ENCODE measurements around the gene RABGAP1L.

DNA sequence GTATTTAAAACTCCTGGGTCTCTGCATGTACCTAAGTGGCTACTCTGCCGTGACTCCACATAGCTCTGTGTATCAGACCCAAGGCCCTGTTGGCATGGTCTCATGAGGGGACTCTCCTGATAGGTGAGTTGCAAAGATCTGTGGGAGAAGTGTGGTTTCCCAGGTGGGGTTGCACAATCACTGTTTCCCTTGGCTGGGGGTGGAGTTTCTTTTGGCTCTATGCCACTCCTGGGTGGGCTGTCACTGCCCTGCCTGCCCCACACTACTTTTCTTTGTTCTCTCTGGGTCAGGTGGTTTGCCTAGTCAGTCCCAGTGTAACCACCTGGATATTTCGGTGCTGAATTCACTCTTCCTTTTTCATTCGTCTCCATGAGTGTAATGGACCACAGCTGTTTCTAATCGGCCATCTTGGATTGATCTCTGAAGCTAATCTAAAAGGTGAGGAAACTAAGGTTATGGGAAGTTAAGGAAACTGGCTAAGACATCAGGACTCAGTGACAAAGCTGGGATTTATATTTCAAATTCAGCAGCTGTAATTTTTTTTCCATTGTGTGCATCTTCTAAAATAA is 743.3 kb downstream of the RABGAP1L start:
- TF ChIP-seq, protein P1, sequence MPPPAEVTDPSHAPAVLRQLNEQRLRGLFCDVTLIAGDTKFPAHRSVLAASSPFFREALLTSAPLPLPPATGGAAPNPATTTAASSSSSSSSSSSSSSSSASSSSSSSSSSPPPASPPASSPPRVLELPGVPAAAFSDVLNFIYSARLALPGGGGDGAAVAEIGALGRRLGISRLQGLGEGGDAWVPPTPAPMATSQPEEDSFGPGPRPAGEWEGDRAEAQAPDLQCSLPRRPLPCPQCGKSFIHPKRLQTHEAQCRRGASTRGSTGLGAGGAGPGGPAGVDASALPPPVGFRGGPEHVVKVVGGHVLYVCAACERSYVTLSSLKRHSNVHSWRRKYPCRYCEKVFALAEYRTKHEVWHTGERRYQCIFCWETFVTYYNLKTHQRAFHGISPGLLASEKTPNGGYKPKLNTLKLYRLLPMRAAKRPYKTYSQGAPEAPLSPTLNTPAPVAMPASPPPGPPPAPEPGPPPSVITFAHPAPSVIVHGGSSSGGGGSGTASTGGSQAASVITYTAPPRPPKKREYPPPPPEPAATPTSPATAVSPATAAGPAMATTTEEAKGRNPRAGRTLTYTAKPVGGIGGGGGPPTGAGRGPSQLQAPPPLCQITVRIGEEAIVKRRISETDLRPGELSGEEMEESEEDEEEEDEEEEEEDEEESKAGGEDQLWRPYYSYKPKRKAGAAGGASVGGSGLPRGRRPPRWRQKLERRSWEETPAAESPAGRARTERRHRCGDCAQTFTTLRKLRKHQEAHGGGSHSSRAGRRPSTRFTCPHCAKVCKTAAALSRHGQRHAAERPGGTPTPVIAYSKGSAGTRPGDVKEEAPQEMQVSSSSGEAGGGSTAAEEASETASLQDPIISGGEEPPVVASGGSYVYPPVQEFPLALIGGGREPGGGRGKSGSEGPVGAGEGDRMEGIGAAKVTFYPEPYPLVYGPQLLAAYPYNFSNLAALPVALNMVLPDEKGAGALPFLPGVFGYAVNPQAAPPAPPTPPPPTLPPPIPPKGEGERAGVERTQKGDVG (CRISPR knock-in tag; IDR thresholded peaks at IDR 0.05) = no peak
- TF ChIP-seq, protein P2, sequence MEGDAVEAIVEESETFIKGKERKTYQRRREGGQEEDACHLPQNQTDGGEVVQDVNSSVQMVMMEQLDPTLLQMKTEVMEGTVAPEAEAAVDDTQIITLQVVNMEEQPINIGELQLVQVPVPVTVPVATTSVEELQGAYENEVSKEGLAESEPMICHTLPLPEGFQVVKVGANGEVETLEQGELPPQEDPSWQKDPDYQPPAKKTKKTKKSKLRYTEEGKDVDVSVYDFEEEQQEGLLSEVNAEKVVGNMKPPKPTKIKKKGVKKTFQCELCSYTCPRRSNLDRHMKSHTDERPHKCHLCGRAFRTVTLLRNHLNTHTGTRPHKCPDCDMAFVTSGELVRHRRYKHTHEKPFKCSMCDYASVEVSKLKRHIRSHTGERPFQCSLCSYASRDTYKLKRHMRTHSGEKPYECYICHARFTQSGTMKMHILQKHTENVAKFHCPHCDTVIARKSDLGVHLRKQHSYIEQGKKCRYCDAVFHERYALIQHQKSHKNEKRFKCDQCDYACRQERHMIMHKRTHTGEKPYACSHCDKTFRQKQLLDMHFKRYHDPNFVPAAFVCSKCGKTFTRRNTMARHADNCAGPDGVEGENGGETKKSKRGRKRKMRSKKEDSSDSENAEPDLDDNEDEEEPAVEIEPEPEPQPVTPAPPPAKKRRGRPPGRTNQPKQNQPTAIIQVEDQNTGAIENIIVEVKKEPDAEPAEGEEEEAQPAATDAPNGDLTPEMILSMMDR (IDR thresholded peaks at IDR 0.05 in 2 of 3, conservative IDR thresholded peaks at IDR 0.05 in 1 of 3; ENCODE audit: control insufficient read depth in 2 of 3, extremely low read depth in 1 of 3, insufficient read depth in 1 of 3, low read depth in 3 of 3, low read length in 3 of 3) = no peak
- TF ChIP-seq SRF (IDR thresholded peaks at IDR 0.05; ENCODE audit: low read depth in 2 of 2, low read length in 2 of 2) = no peak
- TF ChIP-seq NR2C1 (IDR thresholded peaks at IDR 0.05) = no peak
- no peak for TF ChIP-seq ZSCAN29 (IDR thresholded peaks at IDR 0.05)
- TF ChIP-seq, protein P3, sequence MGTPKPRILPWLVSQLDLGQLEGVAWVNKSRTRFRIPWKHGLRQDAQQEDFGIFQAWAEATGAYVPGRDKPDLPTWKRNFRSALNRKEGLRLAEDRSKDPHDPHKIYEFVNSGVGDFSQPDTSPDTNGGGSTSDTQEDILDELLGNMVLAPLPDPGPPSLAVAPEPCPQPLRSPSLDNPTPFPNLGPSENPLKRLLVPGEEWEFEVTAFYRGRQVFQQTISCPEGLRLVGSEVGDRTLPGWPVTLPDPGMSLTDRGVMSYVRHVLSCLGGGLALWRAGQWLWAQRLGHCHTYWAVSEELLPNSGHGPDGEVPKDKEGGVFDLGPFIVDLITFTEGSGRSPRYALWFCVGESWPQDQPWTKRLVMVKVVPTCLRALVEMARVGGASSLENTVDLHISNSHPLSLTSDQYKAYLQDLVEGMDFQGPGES (IDR thresholded peaks at IDR 0.05) = no peak
- TF ChIP-seq TCF12 (IDR thresholded peaks at IDR 0.05; ENCODE audit: low read depth, low read length) = no peak

Measured in GM12878 (cell line).